WI38 (cell line): Measurements from ENCODE around the gene SLC13A3.

Source experiments
- H3K4me3 ChIP-seq: 2 replicates; pipeline ENCODE4 v1.5.1; 2011; ENCODE audit warnings: low read depth, mild to moderate bottlenecking, control low read depth, low read length
- CTCF ChIP-seq: IDR thresholded peaks from 2 replicates; pipeline ENCODE4 v1.5.1; 2012; ENCODE audit warnings: low read depth, mild to moderate bottlenecking, control low read depth, low read length

Gene SLC13A3

GRCh38 chr20:46671866-46672542, 20.7 kb upstream of the SLC13A3 start:
- no peak overlapping the region for H3K4me3 ChIP-seq
- no peak for TF ChIP-seq CTCF

GRCh38 chr20:46670585-46671584, 19.6 kb upstream of the SLC13A3 start:
- H3K4me3 ChIP-seq: no peak overlapping the region
- TF ChIP-seq CTCF: no peak

- no peak overlapping the region for H3K4me3 ChIP-seq
- no peak for TF ChIP-seq CTCF
Observed at GRCh38 chr20:46670228-46670584, 18.9 kb upstream of the SLC13A3 start.

GRCh38 chr20:46666818-46667515, 15.7 kb upstream of the SLC13A3 start:
- no peak overlapping the region for H3K4me3 ChIP-seq
- no peak for TF ChIP-seq CTCF

- no peak for TF ChIP-seq CTCF
- no peak overlapping the region for H3K4me3 ChIP-seq
Observed at GRCh38 chr20:46666306-46666705, 15.0 kb upstream of the SLC13A3 start.

GRCh38 chr20:46665602-46666001, 14.3 kb upstream of the SLC13A3 start:
- TF ChIP-seq CTCF: no peak
- H3K4me3 ChIP-seq: no peak overlapping the region

GRCh38 chr20:46663531-46663930, 12.3 kb upstream of the SLC13A3 start:
- TF ChIP-seq CTCF: no peak
- H3K4me3 ChIP-seq: no peak overlapping the region
